Measurements from ENCODE around the gene BARD1. TPM values are rescaled to one million over a fixed set of nuclear protein-coding genes. Genes with fewer than 3 reads are reported as not detected.
"Not testable (repeated sequence)": the region's sequence is repeated elsewhere in the genome, so short reads cannot be mapped to it uniquely, and the experiment has no call there.

Gene BARD1
- polyA plus RNA-seq, 1 donor from 2014 or later = 12.6 TPM

- no peaks in the 10 kb centered on the region for H3K9me3 Mint-ChIP-seq
- H3K4me3 Mint-ChIP-seq = no peak overlapping the region
- H3K4me1 Mint-ChIP-seq = peaks cover 10 to 17% (median 13%) of the 10 kb centered on the region in 3 donors
- peaks cover 14% of the 10 kb centered on the region for H3K36me3 Mint-ChIP-seq
- H3K27me3 Mint-ChIP-seq = no peaks in the 10 kb centered on the region
- no peak overlapping the region for H3K27ac Mint-ChIP-seq
Measured at GRCh38 chr2:214800180-214800579, 9.3 kb downstream of the BARD1 start.

- H3K4me1 Mint-ChIP-seq = peaks cover 9 to 17% (median 10%) of the 10 kb centered on the region in 3 donors
- no peaks in the 10 kb centered on the region for H3K27me3 Mint-ChIP-seq
- H3K27ac Mint-ChIP-seq = no peak overlapping the region
- H3K9me3 Mint-ChIP-seq = no peaks in the 10 kb centered on the region
- no peak overlapping the region for H3K4me3 Mint-ChIP-seq
- H3K36me3 Mint-ChIP-seq = peaks cover 14% of the 10 kb centered on the region
Measured at GRCh38 chr2:214796911-214797310, 12.6 kb downstream of the BARD1 start.

- H3K27ac Mint-ChIP-seq, H3K4me1 Mint-ChIP-seq, H3K9me3 Mint-ChIP-seq, H3K4me3 Mint-ChIP-seq, H3K27me3 Mint-ChIP-seq: not testable (repeated sequence)
- peaks cover 33% of the 10 kb centered on the region for H3K36me3 Mint-ChIP-seq
Measured at GRCh38 chr2:214783181-214783580, 26.3 kb downstream of the BARD1 start.

GRCh38 chr2:214782671-214783070 is 26.8 kb downstream of the BARD1 start:
- Mint-ChIP-seq H3K27me3 (no peaks in the 10 kb centered on the region), H3K27ac (no peak overlapping the region), H3K9me3 (peaks cover 2 to 5% (median 5%) of the 10 kb centered on the region in 3 donors), H3K4me3 (no peak overlapping the region), H3K36me3 (peaks cover 33% of the 10 kb centered on the region), H3K4me1 (peaks cover 0 to 5% (median 2%) of the 10 kb centered on the region in 3 donors)

- no peaks in the 10 kb centered on the region for H3K27me3 Mint-ChIP-seq
- peaks cover 37% of the 10 kb centered on the region for H3K36me3 Mint-ChIP-seq
Measured at GRCh38 chr2:214781226-214781625, 28.3 kb downstream of the BARD1 start.

GRCh38 chr2:214775971-214776370 is 33.5 kb downstream of the BARD1 start:
- Mint-ChIP-seq H3K4me1 (no peaks in the 10 kb centered on the region), H3K9me3 (peaks cover 0 to 1% (median 0%) of the 10 kb centered on the region in 3 donors), H3K27ac (no peak overlapping the region), H3K4me3 (no peak overlapping the region), H3K36me3 (peaks cover 26% of the 10 kb centered on the region), H3K27me3 (no peaks in the 10 kb centered on the region)

More at GRCh38 chr2:214781226-214781625, 28.3 kb downstream of the BARD1 start:
- H3K4me3 Mint-ChIP-seq = no peak overlapping the region
- peaks cover 0 to 5% (median 2%) of the 10 kb centered on the region in 3 donors for H3K4me1 Mint-ChIP-seq
- no peak overlapping the region for H3K27ac Mint-ChIP-seq
- H3K9me3 Mint-ChIP-seq = peaks cover 2 to 5% (median 5%) of the 10 kb centered on the region in 3 donors

GRCh38 chr2:214774108-214774507 is 35.4 kb downstream of the BARD1 start:
- Mint-ChIP-seq H3K27me3 (no peaks in the 10 kb centered on the region), H3K4me3 (no peak overlapping the region), H3K4me1 (peaks cover 0 to 3% (median 0%) of the 10 kb centered on the region in 3 donors), H3K9me3 (peaks cover 0 to 1% (median 0%) of the 10 kb centered on the region in 3 donors), H3K36me3 (peaks cover 12% of the 10 kb centered on the region), H3K27ac (no peak overlapping the region)

- no peak overlapping the region for H3K4me3 Mint-ChIP-seq
- H3K27me3 Mint-ChIP-seq = no peaks in the 10 kb centered on the region
- H3K27ac Mint-ChIP-seq = no peak overlapping the region
- peaks cover 0 to 3% (median 0%) of the 10 kb centered on the region in 3 donors for H3K4me1 Mint-ChIP-seq
- H3K36me3 Mint-ChIP-seq = peaks cover 15% of the 10 kb centered on the region
- H3K9me3 Mint-ChIP-seq = peaks cover 0 to 1% (median 0%) of the 10 kb centered on the region in 3 donors
Measured at GRCh38 chr2:214772443-214773015, 37.0 kb downstream of the BARD1 start.

- Mint-ChIP-seq H3K4me3 (no peak overlapping the region), H3K27me3 (no peaks in the 10 kb centered on the region), H3K27ac (no peak overlapping the region), H3K36me3 (peaks cover 22% of the 10 kb centered on the region), H3K4me1 (peaks cover 0 to 1% (median 1%) of the 10 kb centered on the region in 3 donors), H3K9me3 (no peaks in the 10 kb centered on the region)
Measured at GRCh38 chr2:214765180-214765579, 44.3 kb downstream of the BARD1 start.

- Mint-ChIP-seq H3K9me3 (no peaks in the 10 kb centered on the region), H3K27me3 (no peaks in the 10 kb centered on the region), H3K36me3 (peaks cover 6% of the 10 kb centered on the region), H3K27ac (no peak overlapping the region), H3K4me3 (no peak overlapping the region), H3K4me1 (peaks cover 5 to 14% (median 7%) of the 10 kb centered on the region in 3 donors)
Measured at GRCh38 chr2:214753455-214753854, 56.0 kb downstream of the BARD1 start.

GRCh38 chr2:214750529-214750928 is 59.0 kb downstream of the BARD1 start:
- Mint-ChIP-seq H3K9me3 (no peaks in the 10 kb centered on the region), H3K27ac (peak overlapping the region in 1 of 3 donors; percentile 18), H3K4me1 (peaks cover 7 to 14% (median 12%) of the 10 kb centered on the region in 3 donors), H3K4me3 (no peak overlapping the region), H3K36me3 (peaks cover 8% of the 10 kb centered on the region), H3K27me3 (no peaks in the 10 kb centered on the region)

GRCh38 chr2:214747992-214748391 is 61.5 kb downstream of the BARD1 start:
- Mint-ChIP-seq H3K4me3 (no peak overlapping the region), H3K27me3 (no peaks in the 10 kb centered on the region), H3K9me3 (no peaks in the 10 kb centered on the region), H3K27ac (no peak overlapping the region), H3K36me3 (peaks cover 12% of the 10 kb centered on the region), H3K4me1 (peaks cover 7 to 10% (median 9%) of the 10 kb centered on the region in 3 donors)

- Mint-ChIP-seq H3K4me1 (peaks cover 8 to 11% (median 9%) of the 10 kb centered on the region in 3 donors), H3K27ac (no peak overlapping the region), H3K36me3 (peaks cover 15% of the 10 kb centered on the region), H3K27me3 (no peaks in the 10 kb centered on the region), H3K4me3 (no peak overlapping the region), H3K9me3 (no peaks in the 10 kb centered on the region)
Measured at GRCh38 chr2:214742119-214742518, 67.4 kb downstream of the BARD1 start.

GRCh38 chr2:214740867-214741395 is 68.6 kb downstream of the BARD1 start:
- Mint-ChIP-seq H3K27ac (no peak overlapping the region), H3K4me3 (no peak overlapping the region), H3K9me3 (no peaks in the 10 kb centered on the region)

GRCh38 chr2:214737188-214737587 is 72.3 kb downstream of the BARD1 start:
- Mint-ChIP-seq H3K4me3 (peak overlapping the region in 1 of 4 donors; percentile 35), H3K4me1 (peaks cover 6 to 11% (median 8%) of the 10 kb centered on the region in 3 donors), H3K27me3 (no peaks in the 10 kb centered on the region), H3K36me3 (peaks cover 14% of the 10 kb centered on the region), H3K9me3 (no peaks in the 10 kb centered on the region), H3K27ac (no peak overlapping the region)

More at GRCh38 chr2:214740867-214741395, 68.6 kb downstream of the BARD1 start:
- Mint-ChIP-seq H3K27me3 (no peaks in the 10 kb centered on the region), H3K36me3 (peaks cover 18% of the 10 kb centered on the region), H3K4me1 (peaks cover 6 to 11% (median 8%) of the 10 kb centered on the region in 3 donors)
